Stimulated activated CD8-positive, alpha-beta memory T cell treated with anti-CD3 and anti-CD28 coated beads, Interleukin-15, amount 100 ng/mL, for 24 hours (primary cell): ENCODE data around the gene RALGDS.
A peak's percentile ranks its signal among the peaks of the same experiment; 100 is the strongest.

Experiments used
- DNase-seq: peaks from one replicate; pipeline ENCODE4 v3.0.0-alpha.2; 2020; ENCODE audit warnings: low read depth

RALGDS gene

GRCh38 chr9:133134388-133135145 is 13.5 kb upstream of the RALGDS start:
- no peak for DNase-seq

GRCh38 chr9:133133681-133134387 is 12.8 kb upstream of the RALGDS start:
- peak; percentile 58 for DNase-seq

- DNase-seq, result no peak
Observed at GRCh38 chr9:133132174-133132573, 11.1 kb upstream of the RALGDS start.

- no peak for DNase-seq
Observed at GRCh38 chr9:133131506-133131905, 10.5 kb upstream of the RALGDS start.

GRCh38 chr9:133130685-133131244 is 9.7 kb upstream of the RALGDS start:
- DNase-seq, result no peak

GRCh38 chr9:133129001-133129795 is 8.2 kb upstream of the RALGDS start:
- DNase-seq, result no peak

GRCh38 chr9:133128152-133128551 is 7.1 kb upstream of the RALGDS start:
- DNase-seq, result no peak

GRCh38 chr9:133127340-133127981 is 6.4 kb upstream of the RALGDS start:
- DNase-seq, result no peak

GRCh38 chr9:133126697-133127339 is 5.8 kb upstream of the RALGDS start:
- no peak for DNase-seq

- DNase-seq, result no peak
Observed at GRCh38 chr9:133125941-133126696, 5.1 kb upstream of the RALGDS start.

GRCh38 chr9:133124907-133125275 is 3.9 kb upstream of the RALGDS start:
- DNase-seq, result no peak

GRCh38 chr9:133124123-133124906 is 3.3 kb upstream of the RALGDS start:
- no peak for DNase-seq

- no peak for DNase-seq
Observed at GRCh38 chr9:133122935-133123611, 2.0 kb upstream of the RALGDS start.

GRCh38 chr9:133122605-133122934 is 1.5 kb upstream of the RALGDS start:
- DNase-seq, result no peak

GRCh38 chr9:133121915-133122550 is 993 bp upstream of the RALGDS start:
- DNase-seq, result no peak

GRCh38 chr9:133120501-133121197 is 391 bp downstream of the RALGDS start:
- no peak for DNase-seq

GRCh38 chr9:133119846-133120500 is 1.1 kb downstream of the RALGDS start:
- no peak for DNase-seq
